IgD-negative memory B cell (primary cell): ENCODE data around the gene PLCXD3. TPM values are rescaled to one million over a fixed set of nuclear protein-coding genes. Genes with fewer than 3 reads are reported as not detected.

Experiments used
- H3K27ac Mint-ChIP-seq, 3 donors: one replicate each; pipeline ENCODE4 v1.8.0; 2020 to 2022; ENCODE audit warnings: mild to moderate bottlenecking in 3 of 3, mixed read lengths in 3 of 3, moderate library complexity in 1 of 3
- H3K27me3 Mint-ChIP-seq: one replicate; pipeline ENCODE4 v1.8.0; 2021; ENCODE audit warnings: mixed read lengths
- H3K36me3 Mint-ChIP-seq: one replicate; pipeline ENCODE4 v1.8.0; 2020; ENCODE audit warnings: mild to moderate bottlenecking, mixed read lengths
- H3K4me1 Mint-ChIP-seq, 3 donors: one replicate each; pipeline ENCODE4 v1.8.0; 2020 to 2022; ENCODE audit warnings: mixed read lengths in 3 of 3, mild to moderate bottlenecking in 1 of 3
- H3K4me3 Mint-ChIP-seq, 4 donors: one replicate each; pipeline ENCODE4 v1.8.0; 2020 to 2022; ENCODE audit warnings: mild to moderate bottlenecking in 4 of 4, mixed read lengths in 4 of 4, moderate library complexity in 3 of 4
- H3K9me3 Mint-ChIP-seq, 3 donors: one replicate each; pipeline ENCODE4 v1.8.0; 2020 to 2021; ENCODE audit warnings: mixed read lengths in 3 of 3, mild to moderate bottlenecking in 1 of 3
- polyA plus RNA-seq: library from polyadenylated mRNA; unstranded; fragments of 300-500 nt; fragmentation: Illumina TruSeq; gene quantifications from one replicate; pipeline ENCODE4 v1.2.3, GENCODE V29; 2021

PLCXD3 gene, protein sequence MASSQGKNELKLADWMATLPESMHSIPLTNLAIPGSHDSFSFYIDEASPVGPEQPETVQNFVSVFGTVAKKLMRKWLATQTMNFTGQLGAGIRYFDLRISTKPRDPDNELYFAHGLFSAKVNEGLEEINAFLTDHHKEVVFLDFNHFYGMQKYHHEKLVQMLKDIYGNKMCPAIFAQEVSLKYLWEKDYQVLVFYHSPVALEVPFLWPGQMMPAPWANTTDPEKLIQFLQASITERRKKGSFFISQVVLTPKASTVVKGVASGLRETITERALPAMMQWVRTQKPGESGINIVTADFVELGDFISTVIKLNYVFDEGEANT
- polyA plus RNA-seq: not detected

DNA sequence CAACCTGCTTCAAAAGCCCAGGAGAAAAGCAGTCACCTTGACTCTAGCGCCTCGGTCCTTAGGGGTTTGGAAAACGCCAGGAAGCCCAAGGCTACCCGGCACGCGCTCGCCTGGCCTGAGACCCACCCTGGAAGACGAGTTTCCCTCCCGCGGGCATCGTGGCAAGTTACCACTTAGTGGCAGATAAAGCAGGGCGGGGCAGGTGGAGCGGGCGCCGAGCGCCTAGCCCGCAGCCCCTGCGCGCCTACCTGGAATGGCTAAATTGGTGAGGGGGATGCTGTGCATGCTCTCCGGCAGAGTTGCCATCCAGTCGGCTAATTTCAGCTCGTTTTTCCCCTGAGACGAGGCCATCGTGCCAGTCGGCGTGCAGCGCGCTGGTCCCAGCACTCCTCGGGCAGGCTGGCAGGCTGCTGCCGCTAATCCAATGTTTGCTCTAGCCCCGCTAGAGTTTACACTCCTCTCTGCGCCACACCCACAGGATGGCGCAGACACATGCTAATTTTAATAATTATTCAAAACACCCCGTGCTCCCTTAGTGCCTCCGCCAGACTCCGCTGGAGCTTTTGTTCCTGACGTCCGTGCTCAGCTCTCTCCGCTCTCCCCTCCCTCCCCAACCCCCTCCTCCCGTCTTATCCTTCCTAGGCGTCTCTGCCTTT, at the start of gene PLCXD3:
Gene PLCXD3 (minus strand): TSS at position 426 of the 656 bp plus-strand sequence. CDS start 75 bp downstream, at position 351.
- Mint-ChIP-seq H3K27me3 (peaks cover 16% of the 10 kb centered on the region), H3K4me3 (peak within 1 kb of the TSS in 1 of 4 donors; percentile 39), H3K27ac (no peak within 1 kb of the TSS), H3K4me1 (no peaks in the 10 kb centered on the region), H3K9me3 (peaks cover 0 to 9% (median 0%) of the 10 kb centered on the region in 3 donors), H3K36me3 (no peaks in the 10 kb centered on the region)

DNA sequence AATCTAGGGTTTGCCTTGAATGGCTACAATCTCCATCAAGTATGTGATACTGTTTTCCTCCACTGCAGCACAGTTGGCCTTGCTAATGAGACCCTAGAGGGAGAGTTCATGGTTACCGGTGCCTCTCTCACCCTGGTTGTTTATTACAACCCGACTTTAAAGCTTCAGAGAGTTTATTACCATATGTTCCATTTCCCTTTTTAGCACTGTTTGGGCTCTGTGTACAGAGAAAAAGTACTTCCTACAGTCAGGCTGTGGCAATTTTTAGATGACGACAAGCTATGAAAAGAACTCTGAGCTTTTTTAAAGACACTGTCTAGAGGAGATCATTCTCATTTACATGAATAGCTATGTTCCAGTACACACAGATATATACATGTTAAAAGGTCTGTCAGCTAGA, 48.8 kb upstream of the PLCXD3 start:
- Mint-ChIP-seq H3K36me3 (no peaks in the 10 kb centered on the region), H3K27ac (no peak overlapping the region), H3K4me1 (no peaks in the 10 kb centered on the region), H3K4me3 (no peak overlapping the region), H3K27me3 (no peaks in the 10 kb centered on the region), H3K9me3 (peaks cover 0 to 3% (median 0%) of the 10 kb centered on the region in 3 donors)

DNA sequence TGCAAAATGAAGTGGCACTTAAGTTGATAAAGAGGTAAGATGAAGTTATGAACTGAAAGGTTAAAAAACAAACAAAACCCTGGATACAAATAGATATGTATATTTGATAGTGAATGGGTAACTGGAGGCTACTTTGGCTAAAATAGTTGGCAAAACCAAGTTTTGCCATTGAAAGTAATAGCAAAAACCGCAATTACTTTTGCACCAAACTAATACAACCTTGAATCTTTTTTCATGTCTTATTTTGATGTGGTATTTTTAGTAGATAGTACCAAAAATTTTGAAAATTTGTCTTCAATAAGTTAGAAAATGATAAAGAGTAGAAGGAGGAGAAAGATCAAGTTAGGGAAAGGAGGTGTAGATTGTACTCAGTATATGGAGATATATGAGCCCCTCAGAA, 47.9 kb upstream of the PLCXD3 start:
- Mint-ChIP-seq H3K9me3 (no peaks in the 10 kb centered on the region), H3K4me1 (no peaks in the 10 kb centered on the region), H3K4me3 (no peak overlapping the region), H3K27ac (no peak overlapping the region), H3K36me3 (no peaks in the 10 kb centered on the region), H3K27me3 (no peaks in the 10 kb centered on the region)

DNA sequence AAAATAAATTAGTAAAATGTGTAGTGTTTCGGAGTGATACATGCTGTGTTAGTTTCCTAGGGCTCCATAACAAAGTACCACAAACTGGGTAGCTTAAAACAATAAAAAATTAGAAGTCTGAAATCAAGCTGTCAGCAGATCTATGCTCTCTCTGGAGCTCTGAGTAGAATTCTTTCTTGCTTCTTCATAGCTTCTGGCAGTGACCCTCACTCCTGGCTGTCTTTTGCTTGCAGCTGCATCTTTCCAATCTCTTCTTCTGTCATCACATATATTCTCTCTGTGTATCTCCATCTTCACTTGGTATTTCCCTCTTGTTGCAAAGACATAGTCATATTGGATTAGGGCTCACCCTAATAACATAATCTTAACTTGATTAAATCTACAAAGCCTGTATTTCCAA, 37.6 kb upstream of the PLCXD3 start:
- peaks cover 0 to 5% (median 2%) of the 10 kb centered on the region in 3 donors for H3K9me3 Mint-ChIP-seq
- no peak overlapping the region for H3K4me3 Mint-ChIP-seq
- no peaks in the 10 kb centered on the region for H3K27me3 Mint-ChIP-seq
- no peaks in the 10 kb centered on the region for H3K4me1 Mint-ChIP-seq
- H3K27ac Mint-ChIP-seq: no peak overlapping the region
- H3K36me3 Mint-ChIP-seq: peaks cover 1% of the 10 kb centered on the region

DNA sequence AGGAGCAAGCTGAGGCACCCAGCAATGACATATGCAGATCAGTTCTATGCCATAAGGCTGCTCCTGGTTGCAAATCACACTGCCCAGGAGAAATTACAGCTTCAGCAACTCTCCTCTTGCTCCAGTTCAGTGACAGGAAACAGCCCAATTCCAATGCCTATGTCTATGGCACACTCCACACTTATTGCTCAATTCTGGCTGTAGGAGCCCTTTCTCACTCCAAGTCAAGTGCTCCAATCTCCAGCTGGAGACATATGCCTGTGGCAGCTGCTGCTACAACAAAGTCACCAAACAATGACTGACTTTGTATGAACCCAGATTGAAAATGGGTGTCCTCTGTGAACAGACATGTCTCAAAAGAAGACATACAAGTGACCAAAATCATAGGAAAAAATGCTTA, 31.8 kb upstream of the PLCXD3 start:
- peaks cover 3 to 4% (median 4%) of the 10 kb centered on the region in 3 donors for H3K9me3 Mint-ChIP-seq
- no peaks in the 10 kb centered on the region for H3K27me3 Mint-ChIP-seq
- no peak overlapping the region for H3K4me3 Mint-ChIP-seq
- no peaks in the 10 kb centered on the region for H3K4me1 Mint-ChIP-seq
- H3K36me3 Mint-ChIP-seq: peaks cover 2% of the 10 kb centered on the region
- no peak overlapping the region for H3K27ac Mint-ChIP-seq

DNA sequence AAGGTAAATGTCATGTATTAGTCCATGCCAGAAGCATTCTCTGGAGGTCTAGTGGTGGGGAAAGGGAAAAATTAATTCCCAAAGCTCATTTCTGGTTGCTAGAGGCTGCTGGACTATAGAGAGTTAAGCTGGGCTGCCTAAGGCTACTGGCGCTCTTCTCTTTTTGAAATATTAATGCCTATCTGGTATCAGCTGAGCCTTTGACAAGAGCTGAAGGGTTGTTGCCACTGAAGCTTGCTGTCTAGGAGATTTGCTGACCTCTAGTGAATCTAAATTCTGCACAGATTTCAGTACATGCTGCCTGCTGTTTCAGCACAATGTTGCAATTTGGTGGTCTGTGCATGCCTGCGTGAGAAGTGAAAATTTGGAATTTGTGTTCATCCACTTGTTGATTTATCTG, 29.1 kb upstream of the PLCXD3 start:
- H3K9me3 Mint-ChIP-seq: peaks cover 3 to 8% (median 8%) of the 10 kb centered on the region in 3 donors
- H3K4me3 Mint-ChIP-seq: no peak overlapping the region
- H3K27me3 Mint-ChIP-seq: no peaks in the 10 kb centered on the region
- no peaks in the 10 kb centered on the region for H3K4me1 Mint-ChIP-seq
- peaks cover 2% of the 10 kb centered on the region for H3K36me3 Mint-ChIP-seq
- H3K27ac Mint-ChIP-seq: no peak overlapping the region

DNA sequence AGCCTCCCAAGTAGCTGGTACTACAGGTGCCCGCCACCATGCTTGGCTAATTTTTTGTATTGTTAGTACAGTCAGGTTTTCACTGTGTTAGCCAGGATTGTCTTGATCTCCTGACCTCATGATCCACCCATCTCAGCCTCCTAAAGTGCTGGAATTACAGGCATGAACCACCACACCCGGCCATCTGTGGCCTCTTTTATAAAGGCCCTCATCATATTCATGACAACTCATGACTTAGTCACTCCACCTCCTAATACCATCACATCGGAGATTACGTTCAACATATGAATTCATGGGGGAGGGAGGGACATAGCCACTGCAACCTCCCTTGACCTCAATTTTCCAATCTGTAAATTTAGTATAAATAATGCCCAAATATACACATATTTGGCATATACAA, 27.2 kb upstream of the PLCXD3 start:
- Mint-ChIP-seq H3K4me1 (no peaks in the 10 kb centered on the region), H3K27ac (no peak overlapping the region), H3K27me3 (no peaks in the 10 kb centered on the region), H3K36me3 (no peaks in the 10 kb centered on the region), H3K9me3 (peaks cover 2 to 8% (median 5%) of the 10 kb centered on the region in 3 donors), H3K4me3 (no peak overlapping the region)

DNA sequence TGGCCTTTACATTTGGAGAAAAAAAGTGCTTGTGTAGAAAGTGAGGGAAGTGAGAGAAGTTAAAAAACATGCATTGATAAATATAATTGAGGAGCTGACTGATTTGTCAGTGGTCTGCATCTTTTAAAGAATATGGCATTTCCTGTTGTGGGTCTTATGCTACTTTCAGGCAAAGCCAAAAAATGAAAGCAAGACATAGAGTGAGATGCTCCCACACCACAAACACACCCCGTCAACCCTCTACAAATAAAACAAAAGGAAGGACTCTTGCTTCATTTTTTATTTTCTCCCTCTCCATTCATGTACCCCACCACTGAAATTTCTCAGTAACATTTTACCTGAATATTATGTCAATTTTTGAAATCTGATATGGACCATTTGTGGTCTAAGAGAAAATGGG, 22.1 kb upstream of the PLCXD3 start:
- Mint-ChIP-seq H3K27ac (no peak overlapping the region), H3K36me3 (no peaks in the 10 kb centered on the region), H3K4me1 (no peaks in the 10 kb centered on the region), H3K4me3 (no peak overlapping the region), H3K27me3 (no peaks in the 10 kb centered on the region), H3K9me3 (peaks cover 4 to 14% (median 8%) of the 10 kb centered on the region in 3 donors)

DNA sequence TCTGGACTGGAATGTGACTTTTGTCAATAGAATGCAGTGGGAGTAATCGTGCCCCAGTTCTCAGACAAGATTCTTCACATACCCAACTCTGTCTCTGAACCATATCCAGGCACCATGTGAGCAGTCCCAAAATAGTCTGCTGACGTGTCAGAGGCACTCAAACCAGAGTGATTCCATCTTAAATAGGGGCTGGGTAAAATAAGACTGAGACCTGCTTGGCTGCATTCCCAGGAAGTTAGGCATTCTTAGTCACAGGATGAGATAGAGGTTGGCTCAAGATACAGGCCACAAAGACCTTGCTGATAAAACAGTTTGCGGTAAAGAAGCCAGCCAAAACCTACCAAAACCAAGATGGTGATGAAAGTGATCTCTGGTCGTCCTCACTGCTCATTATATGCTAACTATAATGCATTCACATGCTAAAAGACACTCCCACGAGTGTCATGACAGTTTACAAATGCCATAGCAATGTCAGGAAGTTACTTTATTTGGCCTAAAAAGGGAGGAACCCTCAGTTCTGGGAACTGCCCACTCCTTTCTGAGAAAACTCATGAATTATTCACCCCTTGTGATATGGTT, 16.9 kb upstream of the PLCXD3 start:
- Mint-ChIP-seq H3K4me1 (no peaks in the 10 kb centered on the region), H3K9me3 (peaks cover 5 to 10% (median 7%) of the 10 kb centered on the region in 3 donors), H3K27me3 (no peaks in the 10 kb centered on the region), H3K27ac (no peak overlapping the region), H3K36me3 (no peaks in the 10 kb centered on the region), H3K4me3 (no peak overlapping the region)

DNA sequence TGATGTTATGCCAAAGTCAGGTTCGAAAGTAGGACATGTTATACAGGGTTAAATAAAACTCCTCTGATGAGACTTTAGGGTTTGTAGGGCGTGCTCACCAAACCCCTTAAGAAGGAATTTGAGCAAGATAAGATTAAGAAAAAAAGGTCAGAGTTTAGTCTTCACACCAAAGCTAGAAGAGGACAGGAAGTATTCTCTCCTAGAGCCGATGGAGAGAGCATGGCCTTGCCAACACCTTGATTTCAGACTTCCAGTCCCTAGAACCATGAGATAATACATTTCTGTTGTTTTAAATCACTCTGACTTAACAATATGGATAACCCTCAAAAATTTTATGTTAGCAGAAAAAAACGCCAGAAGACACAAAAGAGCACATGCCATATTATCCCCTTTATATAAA, 16.3 kb upstream of the PLCXD3 start:
- Mint-ChIP-seq H3K4me1 (no peaks in the 10 kb centered on the region), H3K36me3 (no peaks in the 10 kb centered on the region), H3K27ac (no peak overlapping the region), H3K27me3 (no peaks in the 10 kb centered on the region), H3K9me3 (peaks cover 5 to 10% (median 7%) of the 10 kb centered on the region in 3 donors), H3K4me3 (no peak overlapping the region)

DNA sequence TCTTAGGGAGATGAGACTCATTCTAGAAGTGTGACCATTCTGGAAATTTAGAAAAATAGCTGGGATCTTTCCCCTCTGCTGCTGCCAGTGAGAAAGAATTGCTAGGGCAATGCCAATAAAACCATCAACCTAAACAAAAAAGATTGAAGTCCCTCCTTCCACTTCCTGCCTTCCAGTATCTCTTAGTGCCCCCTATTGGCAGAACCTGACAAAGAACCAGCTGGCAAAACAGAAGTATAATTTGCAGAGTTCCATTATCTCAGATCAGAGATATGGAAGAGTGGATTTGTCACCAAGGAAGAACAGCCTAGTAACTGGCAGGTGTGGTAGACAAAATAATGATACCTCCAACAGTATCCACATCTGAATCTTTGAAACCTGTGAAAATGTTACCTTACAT, 13.8 kb upstream of the PLCXD3 start:
- Mint-ChIP-seq H3K4me1 (no peaks in the 10 kb centered on the region), H3K9me3 (peaks cover 1 to 8% (median 4%) of the 10 kb centered on the region in 3 donors), H3K4me3 (no peak overlapping the region), H3K27me3 (no peaks in the 10 kb centered on the region), H3K27ac (no peak overlapping the region), H3K36me3 (no peaks in the 10 kb centered on the region)

DNA sequence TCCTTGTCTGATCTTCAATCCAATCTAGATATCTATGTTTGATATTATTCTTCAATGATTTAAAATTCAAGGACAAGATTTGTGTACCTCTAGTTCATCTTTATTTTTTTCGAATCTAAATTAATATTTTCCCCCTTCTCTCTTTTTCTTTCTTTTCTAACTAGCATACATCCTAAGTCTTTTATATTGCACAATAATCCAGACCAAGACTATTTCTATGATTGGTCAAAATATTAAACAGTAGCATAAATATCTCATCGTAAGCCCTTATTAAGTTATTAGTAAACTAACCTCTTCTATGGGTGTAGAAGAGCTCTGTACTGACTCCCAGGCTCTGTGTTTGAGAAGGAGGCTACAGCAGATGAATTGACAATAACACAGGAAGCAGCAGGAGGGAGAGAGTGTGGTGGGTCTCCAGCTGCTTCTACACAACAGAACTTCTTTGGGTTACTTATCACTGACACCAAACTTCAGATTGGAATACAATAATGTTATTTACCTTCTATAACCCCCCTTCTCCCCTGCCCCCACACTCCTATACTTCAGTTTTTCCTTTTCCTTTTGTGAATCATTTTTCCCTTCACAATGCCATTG, 11.9 kb upstream of the PLCXD3 start:
- H3K27ac Mint-ChIP-seq: no peak overlapping the region
- H3K4me1 Mint-ChIP-seq: no peaks in the 10 kb centered on the region
- no peaks in the 10 kb centered on the region for H3K36me3 Mint-ChIP-seq
- H3K9me3 Mint-ChIP-seq: peaks cover 0 to 1% (median 1%) of the 10 kb centered on the region in 3 donors
- no peaks in the 10 kb centered on the region for H3K27me3 Mint-ChIP-seq
- no peak overlapping the region for H3K4me3 Mint-ChIP-seq

DNA sequence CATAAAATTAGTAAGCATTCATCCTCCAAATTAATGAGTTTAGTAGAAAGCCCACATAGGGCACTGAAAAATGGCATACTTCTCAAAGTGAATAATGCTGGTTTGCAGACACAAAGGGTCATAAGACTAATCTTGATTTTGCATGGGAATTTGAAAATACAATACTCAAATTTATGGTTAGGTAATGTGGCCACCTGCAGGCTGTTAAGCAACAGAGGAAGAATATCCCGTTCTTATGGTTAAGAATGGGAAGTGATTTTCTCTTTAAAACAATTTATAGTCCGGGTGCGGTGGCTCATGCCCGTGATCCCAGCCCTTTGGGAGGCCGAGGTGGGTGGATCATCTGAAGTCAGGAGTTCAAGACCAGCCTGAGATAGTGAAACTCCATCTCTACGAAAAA, 9.4 kb upstream of the PLCXD3 start:
- Mint-ChIP-seq H3K27ac (no peak overlapping the region), H3K36me3 (no peaks in the 10 kb centered on the region), H3K4me3 (no peak overlapping the region), H3K9me3 (peaks cover 0 to 3% (median 0%) of the 10 kb centered on the region in 3 donors), H3K4me1 (no peaks in the 10 kb centered on the region), H3K27me3 (no peaks in the 10 kb centered on the region)

DNA sequence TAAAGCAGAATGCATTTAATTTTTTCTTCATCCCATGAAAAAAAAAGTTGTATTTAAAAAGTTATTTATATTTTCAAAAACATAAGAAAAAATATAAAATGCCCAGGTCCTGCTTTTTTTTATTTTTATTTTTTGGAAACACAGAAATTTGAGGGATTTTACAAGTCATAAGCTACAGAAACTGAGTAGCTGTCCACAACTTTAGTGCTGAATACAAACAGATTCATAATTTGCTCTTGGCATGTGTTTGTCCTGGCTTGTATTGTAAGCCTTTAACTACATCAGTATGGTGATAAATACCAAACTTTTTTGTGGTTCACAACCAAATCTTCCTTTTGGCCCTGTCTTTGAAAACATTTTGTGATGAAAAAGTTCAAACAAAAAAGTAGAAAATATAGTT, 7.5 kb upstream of the PLCXD3 start:
- Mint-ChIP-seq H3K27ac (no peak overlapping the region), H3K36me3 (no peaks in the 10 kb centered on the region), H3K4me3 (no peak overlapping the region), H3K4me1 (no peaks in the 10 kb centered on the region), H3K9me3 (peaks cover 0 to 2% (median 0%) of the 10 kb centered on the region in 3 donors), H3K27me3 (no peaks in the 10 kb centered on the region)

DNA sequence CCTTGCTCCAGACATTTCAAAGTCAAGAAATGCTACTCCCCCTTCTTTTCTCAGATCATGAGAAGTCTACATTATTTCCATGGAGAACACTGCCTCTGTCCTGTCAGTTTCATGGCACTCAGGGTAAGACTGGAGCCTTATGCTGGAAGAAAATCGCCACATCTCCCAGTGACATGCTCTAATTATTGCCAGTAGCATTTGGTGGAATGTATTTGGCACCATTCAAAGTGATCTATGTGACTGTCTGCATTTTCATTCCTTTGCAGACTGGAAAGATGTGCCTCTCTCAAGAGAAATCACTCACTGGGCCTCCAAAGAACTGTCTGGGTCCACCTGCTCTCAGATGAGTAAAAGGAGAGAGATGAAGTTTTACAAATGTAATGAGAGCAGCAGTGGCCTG, 840 bp upstream of the PLCXD3 start:
- Mint-ChIP-seq H3K4me3 (no peak overlapping the region), H3K27me3 (peaks cover 16% of the 10 kb centered on the region), H3K4me1 (no peaks in the 10 kb centered on the region), H3K27ac (no peak overlapping the region), H3K36me3 (no peaks in the 10 kb centered on the region), H3K9me3 (peaks cover 0 to 9% (median 0%) of the 10 kb centered on the region in 3 donors)
